Neural crest cell (in vitro differentiated cells): ENCODE results near the gene OR4X1. TPM values are rescaled to one million over a fixed set of nuclear protein-coding genes. Genes with fewer than 3 reads are reported as not detected.
"Not testable (repeated sequence)": the region's sequence is repeated elsewhere in the genome, so short reads cannot be mapped to it uniquely, and the experiment has no call there.

Experiments used
- DNase-seq: peaks from one replicate; pipeline ENCODE4 v3.0.0; 2021; ENCODE audit warnings: low read depth, mixed read lengths, low spot score
- H3K27ac Mint-ChIP-seq: one replicate; pipeline ENCODE4 v1.8.0; 2021; ENCODE audit warnings: mild to moderate bottlenecking, mixed read lengths; ENCODE audit not compliant: unreplicated experiment
- H3K27me3 Mint-ChIP-seq: 2 replicates; pipeline ENCODE4 v1.8.0; 2021; ENCODE audit warnings: low read depth, mild to moderate bottlenecking, mixed read lengths
- H3K36me3 Mint-ChIP-seq: 2 replicates; pipeline ENCODE4 v1.8.0; 2021; ENCODE audit warnings: low read depth, mild to moderate bottlenecking, mixed read lengths
- H3K4me1 Mint-ChIP-seq: 2 replicates; pipeline ENCODE4 v1.8.0; 2021; ENCODE audit warnings: mixed read lengths
- H3K4me3 Mint-ChIP-seq: one replicate; pipeline ENCODE4 v1.8.0; 2021; ENCODE audit warnings: mild to moderate bottlenecking, mixed read lengths
- H3K9me3 Mint-ChIP-seq: 2 replicates; pipeline ENCODE4 v1.8.0; 2021; ENCODE audit warnings: mixed read lengths
- long read RNA-seq: library from polyadenylated mRNA; unstranded; transcript quantifications from one replicate; pipeline ENCODE4 v2.0.0, GENCODE V29; 2020
- total RNA-seq: library from RNA; stranded (reverse); gene quantifications from 2 replicates; pipeline ENCODE4 v1.2.1, GENCODE V29; 2021
- TF ChIP-seq, protein P1 (sequence below): fragments of 200-600 bp; sonication (generic); conservative IDR thresholded peaks from 2 replicates; pipeline ENCODE4 v1.5.0; 2021; ENCODE audit warnings: antibody characterized with exemption, mild to moderate bottlenecking

Gene OR4X1, protein sequence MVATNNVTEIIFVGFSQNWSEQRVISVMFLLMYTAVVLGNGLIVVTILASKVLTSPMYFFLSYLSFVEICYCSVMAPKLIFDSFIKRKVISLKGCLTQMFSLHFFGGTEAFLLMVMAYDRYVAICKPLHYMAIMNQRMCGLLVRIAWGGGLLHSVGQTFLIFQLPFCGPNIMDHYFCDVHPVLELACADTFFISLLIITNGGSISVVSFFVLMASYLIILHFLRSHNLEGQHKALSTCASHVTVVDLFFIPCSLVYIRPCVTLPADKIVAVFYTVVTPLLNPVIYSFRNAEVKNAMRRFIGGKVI
- not detected in 2 replicates for total RNA-seq
- long read RNA-seq, result 0 reads

DNA sequence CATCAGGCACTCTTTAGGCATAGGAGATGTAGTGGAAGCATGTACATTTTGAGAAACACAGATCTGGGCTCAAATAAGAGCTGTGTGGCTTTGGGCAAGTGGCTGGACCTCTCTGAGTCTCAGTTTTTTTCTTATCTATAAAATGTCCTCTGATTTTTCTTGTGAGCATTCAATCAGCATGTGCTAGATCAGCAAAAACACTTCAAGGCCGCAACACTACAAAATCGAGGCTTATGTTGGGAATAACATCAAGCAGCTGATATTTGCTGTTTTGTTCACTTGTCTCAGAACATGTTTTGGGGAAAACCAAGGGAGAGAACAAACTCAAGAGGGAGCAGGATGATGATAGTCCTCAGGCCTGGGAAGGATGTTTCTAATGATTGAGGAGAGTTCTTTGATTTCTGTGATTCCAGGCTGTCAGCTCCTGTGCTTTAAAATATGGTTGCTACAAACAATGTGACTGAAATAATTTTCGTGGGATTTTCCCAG lies at the start of gene OR4X1:
OR4X1 (plus strand) TSS at position 439 of the 489 bp plus-strand sequence; CDS start at position 439, 0 bp downstream.
- no peak within 1 kb of the TSS for H3K4me3 Mint-ChIP-seq
- H3K27ac Mint-ChIP-seq, result no peak within 1 kb of the TSS
- TF ChIP-seq, protein P1, sequence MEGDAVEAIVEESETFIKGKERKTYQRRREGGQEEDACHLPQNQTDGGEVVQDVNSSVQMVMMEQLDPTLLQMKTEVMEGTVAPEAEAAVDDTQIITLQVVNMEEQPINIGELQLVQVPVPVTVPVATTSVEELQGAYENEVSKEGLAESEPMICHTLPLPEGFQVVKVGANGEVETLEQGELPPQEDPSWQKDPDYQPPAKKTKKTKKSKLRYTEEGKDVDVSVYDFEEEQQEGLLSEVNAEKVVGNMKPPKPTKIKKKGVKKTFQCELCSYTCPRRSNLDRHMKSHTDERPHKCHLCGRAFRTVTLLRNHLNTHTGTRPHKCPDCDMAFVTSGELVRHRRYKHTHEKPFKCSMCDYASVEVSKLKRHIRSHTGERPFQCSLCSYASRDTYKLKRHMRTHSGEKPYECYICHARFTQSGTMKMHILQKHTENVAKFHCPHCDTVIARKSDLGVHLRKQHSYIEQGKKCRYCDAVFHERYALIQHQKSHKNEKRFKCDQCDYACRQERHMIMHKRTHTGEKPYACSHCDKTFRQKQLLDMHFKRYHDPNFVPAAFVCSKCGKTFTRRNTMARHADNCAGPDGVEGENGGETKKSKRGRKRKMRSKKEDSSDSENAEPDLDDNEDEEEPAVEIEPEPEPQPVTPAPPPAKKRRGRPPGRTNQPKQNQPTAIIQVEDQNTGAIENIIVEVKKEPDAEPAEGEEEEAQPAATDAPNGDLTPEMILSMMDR, result no peak
- H3K27me3 Mint-ChIP-seq, result no peaks in the 10 kb centered on the region
- DNase-seq, result no peak
- H3K36me3 Mint-ChIP-seq, result no peaks in the 10 kb centered on the region
- no peaks in the 10 kb centered on the region for H3K4me1 Mint-ChIP-seq
- H3K9me3 Mint-ChIP-seq, result peaks cover 17% of the 10 kb centered on the region

DNA sequence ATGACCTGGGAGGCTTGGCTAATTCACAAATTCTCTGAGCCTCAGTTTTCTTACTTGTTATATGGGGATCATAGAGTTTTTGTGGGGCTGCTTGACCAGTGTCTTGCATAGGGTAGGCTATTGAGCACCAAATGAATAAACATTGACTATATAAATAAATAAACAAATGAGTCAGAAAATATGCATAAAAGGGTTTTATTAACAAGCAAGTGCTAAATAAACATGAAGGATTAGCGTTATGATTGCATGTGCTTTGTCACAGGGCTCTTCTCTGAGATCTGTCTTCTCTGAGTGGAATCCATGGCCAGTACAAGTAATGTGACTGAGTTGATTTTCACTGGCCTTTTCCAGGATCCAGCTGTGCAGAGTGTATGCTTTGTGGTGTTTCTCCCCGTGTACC lies 47.2 kb upstream of the OR4X1 start, which contains the start of gene OR4B1:
OR4B1 (plus strand) TSS at position 301 of the 400 bp plus-strand sequence; CDS start at position 301, 0 bp downstream.
- TF ChIP-seq, protein P1, result no peak
- Mint-ChIP-seq H3K27ac (no peak within 1 kb of the TSS), H3K27me3 (no peaks in the 10 kb centered on the region), H3K9me3 (peaks cover 21% of the 10 kb centered on the region), H3K4me1 (no peaks in the 10 kb centered on the region), H3K36me3 (no peaks in the 10 kb centered on the region), H3K4me3 (no peak within 1 kb of the TSS)
- no peak for DNase-seq

DNA sequence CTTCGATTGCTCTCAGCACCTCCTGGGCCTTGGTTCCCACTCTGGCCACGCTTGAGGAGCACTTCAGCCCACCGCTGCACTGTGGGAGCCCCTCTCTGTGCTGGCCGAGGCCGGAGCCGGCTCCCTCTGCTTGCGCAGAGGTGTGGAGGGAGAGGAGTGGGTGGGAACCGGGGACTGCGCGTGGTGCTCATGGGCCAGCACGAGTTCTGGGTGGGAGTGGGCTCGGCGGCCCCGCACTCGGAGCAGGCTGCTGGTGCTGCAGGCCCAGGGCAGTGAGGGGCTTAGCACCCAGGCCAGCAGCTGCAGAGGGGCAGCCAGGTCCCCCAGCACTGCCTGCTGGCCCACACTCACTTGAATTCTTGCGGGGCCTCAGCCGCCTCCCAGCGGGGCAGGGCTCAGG lies 34.9 kb upstream of the OR4X1 start:
- Mint-ChIP-seq H3K4me3 (no peak overlapping the region), H3K4me1 (no peaks in the 10 kb centered on the region), H3K36me3 (peaks cover 4% of the 10 kb centered on the region), H3K27me3 (no peaks in the 10 kb centered on the region), H3K9me3 (peaks cover 16% of the 10 kb centered on the region), H3K27ac (no peak overlapping the region)
- no peak for DNase-seq
- TF ChIP-seq, protein P1, result no peak

DNA sequence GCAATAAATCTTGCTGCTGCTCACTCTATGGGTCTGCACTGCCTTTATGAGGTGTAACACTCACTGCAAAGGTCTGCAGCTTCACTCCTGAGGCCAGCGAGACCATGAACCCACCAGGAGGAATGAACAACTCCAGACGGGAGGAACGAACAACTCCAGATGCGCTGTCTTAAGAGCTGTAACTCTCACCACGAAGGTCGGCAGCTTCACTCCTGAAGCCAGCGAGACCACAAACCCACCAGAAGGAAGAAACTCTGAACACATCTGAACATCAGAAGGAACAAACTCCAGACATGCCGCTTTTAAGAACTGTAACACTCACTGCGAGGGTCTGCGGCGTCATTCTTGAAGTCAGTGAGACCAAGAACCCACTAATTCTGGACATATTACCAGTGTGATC lies 33.6 kb upstream of the OR4X1 start:
- not testable (repeated sequence) for H3K27ac Mint-ChIP-seq, DNase-seq, H3K4me3 Mint-ChIP-seq, H3K36me3 Mint-ChIP-seq, H3K4me1 Mint-ChIP-seq, H3K27me3 Mint-ChIP-seq
- H3K9me3 Mint-ChIP-seq, result peaks cover 17% of the 10 kb centered on the region

DNA sequence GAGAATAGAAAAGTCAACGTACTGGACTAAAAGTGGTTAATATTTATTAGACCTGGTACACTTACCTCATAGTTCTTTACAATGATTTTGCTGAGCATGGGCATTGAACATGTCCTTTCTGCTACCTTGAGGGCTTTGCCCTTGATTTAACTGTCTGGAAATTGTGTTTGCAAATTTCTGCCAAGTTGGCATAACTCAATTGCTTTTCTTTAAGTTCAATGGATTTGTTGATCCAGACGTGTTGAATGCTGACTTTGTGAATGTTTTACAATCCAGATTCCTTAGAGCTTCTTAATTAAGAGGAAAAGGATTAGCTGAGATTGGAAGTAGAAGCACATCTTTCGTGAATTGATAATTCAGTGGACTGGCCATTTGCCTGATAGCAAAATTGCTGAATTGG lies 25.9 kb upstream of the OR4X1 start:
- Mint-ChIP-seq H3K27ac (no peak overlapping the region), H3K27me3 (no peaks in the 10 kb centered on the region), H3K9me3 (peaks cover 26% of the 10 kb centered on the region), H3K4me1 (no peaks in the 10 kb centered on the region), H3K36me3 (no peaks in the 10 kb centered on the region), H3K4me3 (no peak overlapping the region)
- TF ChIP-seq, protein P1, result no peak
- DNase-seq, result no peak

DNA sequence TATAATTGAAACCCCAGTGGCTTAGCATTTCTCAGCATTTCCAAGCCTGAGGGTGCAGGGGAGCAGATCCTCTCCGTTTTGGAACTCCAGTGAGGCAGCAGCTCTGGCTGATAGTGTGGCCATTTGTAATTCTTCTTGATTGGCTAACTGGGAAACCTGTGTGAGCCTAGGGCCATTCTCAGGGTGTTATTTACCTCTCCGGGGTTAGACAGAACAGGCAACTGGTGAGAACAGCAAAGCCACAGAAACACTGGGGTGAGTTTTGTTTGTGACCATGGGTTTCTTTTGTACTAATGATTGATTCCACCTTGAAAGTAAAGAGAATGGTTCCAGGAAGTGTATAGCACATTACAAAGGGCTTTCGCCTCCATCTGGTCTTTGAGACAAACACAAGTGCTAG lies 21.2 kb upstream of the OR4X1 start:
- DNase-seq, result no peak
- H3K9me3 Mint-ChIP-seq, result peaks cover 35% of the 10 kb centered on the region
- H3K27me3 Mint-ChIP-seq, result no peaks in the 10 kb centered on the region
- H3K4me1 Mint-ChIP-seq, result no peaks in the 10 kb centered on the region
- no peak overlapping the region for H3K27ac Mint-ChIP-seq
- H3K36me3 Mint-ChIP-seq, result peaks cover 3% of the 10 kb centered on the region
- no peak overlapping the region for H3K4me3 Mint-ChIP-seq
- TF ChIP-seq, protein P1, result no peak
